Upper lobe of left lung (tissue), 6 donors: Measurements from ENCODE around the gene ERFE. TPM values are rescaled to one million over a fixed set of nuclear protein-coding genes. Genes with fewer than 3 reads are reported as not detected.

Source experiments
- ATAC-seq, 2 donors: fragments of 200-7000 bp; cut with Tn5 transposase; one replicate each; pipeline ENCODE4 v1.9.1; 2022; ENCODE audit warnings: mild to moderate bottlenecking in 2 of 2, moderate library complexity in 2 of 2; ENCODE audit not compliant: low FRiP score in 2 of 2
- DNase-seq, 2 donors: peaks; one replicate each; pipeline ENCODE4 v3.0.0-alpha.2; 2019 to 2020
- H3K27ac ChIP-seq, 4 donors: fragments of 200-600 bp; sonication (generic); one replicate each; pipeline ENCODE4 v1.5.1; 2016 to 2019
- H3K27me3 ChIP-seq, 4 donors: fragments of 200-600 bp; sonication (generic); one replicate each; pipeline ENCODE4 v1.5.1; 2017 to 2019
- H3K36me3 ChIP-seq, 4 donors: fragments of 200-600 bp; sonication (generic); one replicate each; pipeline ENCODE4 v1.5.1; 2016 to 2019
- H3K4me1 ChIP-seq, 4 donors: fragments of 200-600 bp; sonication (generic); one replicate each; pipeline ENCODE4 v1.5.1; 2018 to 2019
- H3K4me3 ChIP-seq, 4 donors: fragments of 200-600 bp; sonication (generic); one replicate each; pipeline ENCODE4 v1.5.1; 2017 to 2019; ENCODE audit warnings: mild to moderate bottlenecking in 2 of 4, moderate library complexity in 1 of 4
- H3K9me3 ChIP-seq, 4 donors: fragments of 200-600 bp; sonication (generic); one replicate each; pipeline ENCODE4 v1.5.1; 2018 to 2019
- EP300 ChIP-seq, 4 donors: sonication (generic); formaldehyde crosslinking; IDR thresholded peaks; one replicate each; pipeline ENCODE4 v1.5.1; 2017; ENCODE audit warnings: antibody characterized with exemption in 4 of 4, control low read depth in 2 of 4
- POLR2A ChIP-seq, 4 donors: fragments of 450-650 bp; IDR thresholded peaks; one replicate each; pipeline ENCODE4 v1.5.1; 2016 to 2017; ENCODE audit warnings: antibody characterized with exemption in 4 of 4, mild to moderate bottlenecking in 2 of 4
- POLR2AphosphoS5 ChIP-seq, 2 donors: sonication (generic); formaldehyde crosslinking; IDR thresholded peaks; one replicate each; pipeline ENCODE4 v1.5.1; 2017; ENCODE audit warnings: antibody characterized with exemption in 2 of 2
- WGBS, 2 donors: methylation state at CpG; one replicate each; pipeline ENCODE4 v1.1.5; 2017 to 2018; 5-methylcytosine and 5-hydroxymethylcytosine counted together
- total RNA-seq, 6 donors: library from RNA; depleted of rRNA in 4 of 6; stranded (reverse); fragments of >200 nt in 4 of 6; gene quantifications; one replicate each; pipeline versions ENCODE4 v1.1.0 to v1.2.1, GENCODE V29; 2016 to 2021
- TF ChIP-seq, protein P1 (sequence below), 6 experiments: fragments of 450-650 bp in 4 of 6; fragments of 200-600 bp in 2 of 6; sonication (generic) in 2 of 6; IDR thresholded peaks; one replicate each; pipeline ENCODE4 v1.5.1; 2016 to 2019; ENCODE audit warnings: antibody characterized with exemption in 6 of 6
- donor health status: DM: no; HTN: no; CAD: no; lungs with moderate emphysema.
- donor health status: DM: no; HTN: yes; CAD: no; lungs with severe emphysema.

Gene ERFE
- total RNA-seq, 6 donors from 2014 or later, result 0.30 to 1.1 (median 0.43) TPM; not detected in 3

DNA sequence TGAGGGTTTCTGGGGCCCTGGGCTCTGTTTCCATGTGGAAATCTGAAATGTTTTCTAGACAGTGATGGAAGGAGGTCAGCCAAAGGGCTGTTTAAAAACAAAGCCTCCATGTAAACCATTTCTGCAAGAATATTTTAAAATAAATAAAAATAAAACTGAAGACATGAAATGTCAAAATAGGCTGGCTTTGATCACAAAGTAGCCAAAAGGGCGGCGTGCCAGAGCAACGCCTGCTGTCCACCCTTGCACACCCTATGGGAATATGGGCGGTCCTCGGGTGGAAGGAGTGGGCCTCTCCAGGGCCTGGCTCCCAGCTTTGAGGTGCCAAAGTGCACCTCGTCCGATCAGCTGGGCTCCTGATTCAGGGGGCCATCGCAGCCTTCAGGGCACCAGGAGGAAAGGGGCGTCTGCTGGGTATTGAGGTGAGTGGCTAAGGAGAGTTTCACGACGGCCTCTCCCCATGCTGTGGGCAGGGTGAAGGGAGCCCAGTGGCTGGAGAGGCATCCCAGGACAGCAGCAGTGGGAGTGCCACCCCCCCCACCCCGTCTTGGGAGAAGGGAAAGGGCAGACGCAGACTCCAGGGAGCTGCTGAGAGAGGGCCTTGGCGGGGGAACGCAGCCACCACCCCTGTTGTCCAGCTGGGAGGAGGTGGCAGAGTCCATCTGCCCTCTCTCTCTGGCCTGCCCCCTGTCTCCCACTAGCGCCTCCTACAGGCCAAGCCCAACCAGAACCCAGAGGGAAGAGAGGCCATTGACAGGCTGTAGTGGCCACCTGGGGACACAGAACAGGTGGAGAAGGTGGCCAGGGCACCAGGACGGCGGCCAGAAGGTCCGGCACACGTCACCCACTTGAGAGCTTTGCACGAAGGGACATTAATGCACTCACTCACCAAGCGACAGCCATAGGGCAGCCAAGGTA lies 5.7 kb upstream of the ERFE start:
- Histone ChIP-seq H3K9me3 (no peaks in the 10 kb centered on the region), H3K36me3 (no peaks in the 10 kb centered on the region), H3K4me1 (peaks cover 0 to under 1% (median 0%) of the 10 kb centered on the region in 4 donors), H3K4me3 (no peak overlapping the region), H3K27me3 (no peaks in the 10 kb centered on the region), H3K27ac (no peak overlapping the region)
- TF ChIP-seq, protein P1, sequence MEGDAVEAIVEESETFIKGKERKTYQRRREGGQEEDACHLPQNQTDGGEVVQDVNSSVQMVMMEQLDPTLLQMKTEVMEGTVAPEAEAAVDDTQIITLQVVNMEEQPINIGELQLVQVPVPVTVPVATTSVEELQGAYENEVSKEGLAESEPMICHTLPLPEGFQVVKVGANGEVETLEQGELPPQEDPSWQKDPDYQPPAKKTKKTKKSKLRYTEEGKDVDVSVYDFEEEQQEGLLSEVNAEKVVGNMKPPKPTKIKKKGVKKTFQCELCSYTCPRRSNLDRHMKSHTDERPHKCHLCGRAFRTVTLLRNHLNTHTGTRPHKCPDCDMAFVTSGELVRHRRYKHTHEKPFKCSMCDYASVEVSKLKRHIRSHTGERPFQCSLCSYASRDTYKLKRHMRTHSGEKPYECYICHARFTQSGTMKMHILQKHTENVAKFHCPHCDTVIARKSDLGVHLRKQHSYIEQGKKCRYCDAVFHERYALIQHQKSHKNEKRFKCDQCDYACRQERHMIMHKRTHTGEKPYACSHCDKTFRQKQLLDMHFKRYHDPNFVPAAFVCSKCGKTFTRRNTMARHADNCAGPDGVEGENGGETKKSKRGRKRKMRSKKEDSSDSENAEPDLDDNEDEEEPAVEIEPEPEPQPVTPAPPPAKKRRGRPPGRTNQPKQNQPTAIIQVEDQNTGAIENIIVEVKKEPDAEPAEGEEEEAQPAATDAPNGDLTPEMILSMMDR (IDR thresholded peaks at IDR 0.05), result no peak
- TF ChIP-seq EP300 (IDR thresholded peaks at IDR 0.05), result no peak
- no peak for TF ChIP-seq POLR2AphosphoS5 (IDR thresholded peaks at IDR 0.05)
- TF ChIP-seq POLR2A (IDR thresholded peaks at IDR 0.05), result no peak
- WGBS, 2 donors, result 79 to 82% methylated on average over 17 to 22 of the region's 22 CpGs
- ATAC-seq (no peak), DNase-seq (peak in 1 of 2 donors; percentile 62)

DNA sequence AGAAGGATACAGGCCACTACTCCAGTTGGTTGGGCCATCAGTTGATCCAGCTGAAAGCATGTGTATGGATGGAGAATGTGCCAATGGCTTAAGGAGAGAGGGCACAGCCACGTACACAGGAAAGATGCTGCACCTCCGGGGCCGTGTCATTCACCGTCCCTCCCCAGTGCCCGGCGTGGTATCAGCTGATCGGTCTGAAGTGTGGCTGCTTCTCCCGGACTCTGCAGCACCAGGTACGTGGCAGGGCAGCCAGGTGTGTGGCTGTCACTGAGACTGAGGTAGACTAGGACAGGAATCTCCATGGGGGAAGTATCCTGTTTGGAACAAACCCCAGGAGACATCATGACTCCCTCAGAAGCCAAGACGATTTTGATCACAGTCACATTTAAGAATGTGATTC lies 4.2 kb upstream of the ERFE start:
- peaks cover 12 to 14% (median 13%) of the 10 kb centered on the region in 4 donors for H3K4me1 ChIP-seq
- peaks cover 0 to 14% (median 6%) of the 10 kb centered on the region in 4 donors for H3K27me3 ChIP-seq
- H3K27ac ChIP-seq, result no peak overlapping the region
- WGBS, 2 donors, result 89 to 93% methylated on average over 10 of the region's 10 CpGs
- no peaks in the 10 kb centered on the region for H3K36me3 ChIP-seq
- no peaks in the 10 kb centered on the region for H3K9me3 ChIP-seq
- H3K4me3 ChIP-seq, result no peak overlapping the region
- TF ChIP-seq POLR2AphosphoS5 (IDR thresholded peaks at IDR 0.05), result no peak
- TF ChIP-seq, protein P1 (IDR thresholded peaks at IDR 0.05), result no peak
- no peak for TF ChIP-seq EP300 (IDR thresholded peaks at IDR 0.05)
- TF ChIP-seq POLR2A (IDR thresholded peaks at IDR 0.05), result no peak
- no peak for ATAC-seq
- DNase-seq, result no peak

DNA sequence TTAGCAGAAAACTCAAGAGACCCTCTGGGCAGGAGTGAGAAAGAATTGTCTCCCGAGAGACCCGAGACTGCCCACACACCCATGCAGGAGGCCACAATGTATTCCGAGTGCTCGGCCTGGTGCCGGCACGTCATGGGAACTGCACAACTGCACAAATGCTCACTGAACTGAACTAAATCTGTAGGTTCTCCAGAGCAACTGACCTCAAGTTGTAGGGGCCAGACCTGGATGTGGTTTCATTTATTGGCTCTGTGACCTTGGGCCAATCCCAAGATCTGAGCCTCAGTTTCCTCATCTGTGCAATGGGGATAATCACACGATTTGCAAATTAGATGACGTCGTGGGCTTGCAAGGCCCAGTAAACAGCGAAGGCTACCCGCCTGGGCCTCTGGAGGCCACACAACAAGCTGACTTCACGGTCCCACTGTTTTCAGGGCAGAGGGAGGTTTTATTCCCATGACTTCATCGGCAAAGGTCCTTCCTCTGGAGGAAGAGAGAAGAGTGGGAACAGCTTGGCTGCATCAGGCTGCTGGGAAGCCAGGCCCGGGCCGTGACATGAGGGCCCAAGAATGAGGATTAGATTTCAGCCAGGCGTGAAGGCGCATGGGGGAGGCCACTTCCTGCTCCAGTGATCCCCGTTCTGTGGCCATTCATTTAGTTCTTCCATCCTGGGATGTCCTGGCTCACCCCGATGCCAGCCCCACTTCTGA lies 3.6 kb upstream of the ERFE start:
- Histone ChIP-seq H3K36me3 (no peaks in the 10 kb centered on the region), H3K9me3 (no peaks in the 10 kb centered on the region), H3K4me1 (peaks cover 12 to 16% (median 14%) of the 10 kb centered on the region in 4 donors), H3K4me3 (no peak overlapping the region), H3K27ac (no peak overlapping the region), H3K27me3 (peaks cover 0 to 20% (median 9%) of the 10 kb centered on the region in 4 donors)
- peak in 1 of 2 donors; percentile 46 for ATAC-seq
- TF ChIP-seq EP300 (IDR thresholded peaks at IDR 0.05) (no peak), POLR2AphosphoS5 (IDR thresholded peaks at IDR 0.05) (peak in 1 of 2 donors; percentile 19)
- WGBS, 2 donors, result 85 to 87% methylated on average over 19 of the region's 19 CpGs
- no peak for DNase-seq

DNA sequence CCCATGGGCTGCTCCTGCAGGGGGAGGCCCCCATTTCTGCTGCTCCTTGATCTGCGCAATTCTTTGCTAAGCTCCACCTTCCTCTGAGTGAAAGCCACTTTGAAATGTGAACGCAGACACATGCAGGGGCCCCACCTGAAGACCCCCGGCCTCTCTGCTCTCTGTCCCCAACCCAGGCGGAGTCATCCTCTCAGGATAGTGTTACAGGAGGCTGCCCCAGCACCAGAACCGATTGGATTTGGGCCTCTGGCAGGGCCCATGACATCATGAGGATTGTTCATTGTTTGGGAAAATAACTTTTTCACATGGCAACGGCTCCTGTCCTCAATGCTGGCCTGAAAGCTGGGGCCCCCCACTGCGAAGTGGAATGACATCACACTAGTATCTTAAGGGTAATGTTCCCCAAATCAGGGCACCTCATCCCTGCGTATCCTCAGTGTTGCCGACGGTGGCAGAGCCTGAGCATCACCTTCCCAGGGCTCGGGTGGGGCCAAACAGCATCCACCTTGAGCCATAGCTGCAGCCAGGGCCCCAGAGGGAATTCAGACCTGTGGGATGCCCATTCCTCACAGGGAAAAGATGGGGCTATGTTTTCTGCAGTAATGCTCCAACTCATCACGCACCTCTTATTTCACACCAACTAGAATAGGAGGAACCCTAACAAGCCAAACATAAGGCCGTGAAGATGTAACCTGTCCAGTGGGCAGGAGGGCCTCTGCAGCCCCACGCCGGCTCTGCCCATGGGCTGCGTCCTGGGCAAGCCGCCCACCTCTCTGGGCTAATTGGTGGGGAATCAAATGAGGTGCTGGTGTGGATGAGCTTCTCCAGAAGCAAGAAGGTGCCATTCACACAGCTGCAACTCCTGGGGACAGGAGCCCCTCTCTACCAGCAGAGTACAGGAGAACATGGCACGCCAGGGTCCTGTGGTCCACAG lies 2.7 kb upstream of the ERFE start:
- Histone ChIP-seq H3K4me1 (peaks cover 12 to 24% (median 14%) of the 10 kb centered on the region in 4 donors), H3K27me3 (peaks cover 0 to 24% (median 9%) of the 10 kb centered on the region in 4 donors), H3K27ac (no peak overlapping the region), H3K4me3 (no peak overlapping the region), H3K36me3 (no peaks in the 10 kb centered on the region), H3K9me3 (no peaks in the 10 kb centered on the region)
- peak in 1 of 2 donors; percentile 3 for ATAC-seq
- TF ChIP-seq POLR2AphosphoS5 (IDR thresholded peaks at IDR 0.05), result no peak
- TF ChIP-seq, protein P1 (IDR thresholded peaks at IDR 0.05), result no peak
- no peak for TF ChIP-seq EP300 (IDR thresholded peaks at IDR 0.05)
- no peak for TF ChIP-seq POLR2A (IDR thresholded peaks at IDR 0.05)
- WGBS, 2 donors, result 80 to 88% methylated on average over 15 to 18 of the region's 18 CpGs
- peak in 1 of 2 donors; percentile 59 for DNase-seq
